Activated CD4-positive, alpha-beta T cell treated with anti-CD3 and anti-CD28 coated beads, Interleukin-2, Interleukin-6, amounts not matched to agents 100 ng/mL and 50 ng/mL, durations not matched to agents 16 hours and 8 hours (primary cell): ENCODE measurements around the gene SCART1.
"Not testable (repeated sequence)": the region's sequence is repeated elsewhere in the genome, so short reads cannot be mapped to it uniquely, and the experiment has no call there.

Experiments
- DNase-seq: peaks from one replicate; pipeline ENCODE4 v3.0.0-alpha.2; 2020

The SCART1 gene

DNA sequence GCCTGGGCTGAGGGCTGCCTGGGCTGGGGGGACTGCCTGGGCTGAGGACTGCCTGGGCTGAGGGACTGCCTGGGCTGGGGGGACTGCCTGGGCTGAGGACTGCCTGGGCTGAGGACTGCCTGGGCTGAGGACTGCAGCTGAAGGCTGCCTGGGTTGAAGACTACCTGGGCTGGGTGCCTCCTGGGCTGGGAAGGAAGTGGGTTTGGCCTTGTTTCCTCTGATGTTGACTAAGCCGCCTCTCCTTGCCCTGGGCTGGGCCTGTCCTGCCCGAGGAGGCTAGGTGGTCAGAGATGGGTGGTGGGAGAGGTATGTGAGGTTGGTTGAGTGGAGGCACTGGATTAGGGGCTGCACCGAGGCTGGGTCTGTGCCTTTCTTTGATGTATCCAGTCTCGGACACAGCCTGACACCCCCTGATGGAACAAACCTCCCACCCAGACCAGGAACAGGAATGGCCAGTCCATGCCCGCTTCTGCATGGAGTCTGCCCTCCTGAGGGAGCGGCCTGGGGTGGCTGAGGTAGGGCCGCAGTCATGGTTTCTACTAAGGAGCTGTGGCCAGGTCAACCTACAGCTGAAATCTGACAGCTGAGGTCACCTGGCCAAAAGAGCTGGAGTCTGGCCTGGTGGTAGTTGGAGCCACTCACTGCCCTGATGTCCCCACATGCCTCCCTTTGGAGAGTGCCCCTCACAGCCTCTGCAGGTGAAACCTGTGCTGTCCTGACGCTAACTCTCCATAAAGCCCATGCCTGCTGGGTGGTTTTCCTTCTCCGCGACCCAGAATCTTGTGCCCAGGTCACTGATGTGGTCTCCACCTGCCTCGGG, 22.3 kb downstream of the SCART1 start:
- DNase-seq: peak; percentile 45

DNA sequence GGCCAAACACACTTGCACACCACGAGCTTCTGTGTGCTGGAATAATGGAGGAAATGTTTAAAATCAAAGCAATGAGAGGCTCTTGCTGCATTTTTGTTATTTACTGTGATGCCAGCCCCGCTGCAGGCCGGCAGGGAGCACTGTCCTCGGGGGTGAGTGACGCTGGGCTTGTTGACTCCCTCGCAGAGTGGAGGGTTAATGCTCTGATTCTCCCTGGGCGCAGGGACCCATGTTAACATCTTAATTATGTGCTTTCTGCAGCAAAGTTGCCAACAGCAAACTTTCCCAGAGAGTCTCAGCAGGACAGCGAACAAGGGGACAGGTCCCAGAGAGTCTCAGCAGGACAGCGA, 22.9 kb downstream of the SCART1 start:
- DNase-seq: no peak

DNA sequence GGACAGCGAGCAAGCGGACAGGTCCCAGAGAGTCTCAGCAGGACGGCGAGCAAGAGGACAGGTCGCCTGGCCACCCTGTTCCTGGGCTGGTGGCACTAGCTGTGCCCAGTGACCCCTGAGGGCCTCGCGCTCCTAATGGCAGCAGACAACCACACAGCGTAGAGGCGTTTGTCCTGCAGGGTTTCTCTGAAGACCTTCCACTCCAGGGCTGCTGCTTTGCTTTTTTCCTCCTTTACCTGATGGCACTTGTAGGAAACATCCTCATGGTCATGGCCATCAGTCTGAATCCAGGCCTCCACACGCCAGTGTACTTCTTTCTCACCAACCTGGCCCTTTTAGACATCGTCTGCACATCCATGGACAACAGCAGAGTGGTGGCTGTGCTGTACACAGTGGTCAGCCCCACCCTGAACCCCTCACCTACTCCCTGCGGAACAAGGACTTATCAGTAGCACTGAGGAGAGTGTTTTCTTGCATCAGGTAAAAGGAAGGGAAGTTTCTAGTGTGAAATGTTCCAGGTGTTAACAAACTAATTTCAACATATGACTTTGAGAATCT, 27.4 kb downstream of the SCART1 start:
- no peak for DNase-seq

DNA sequence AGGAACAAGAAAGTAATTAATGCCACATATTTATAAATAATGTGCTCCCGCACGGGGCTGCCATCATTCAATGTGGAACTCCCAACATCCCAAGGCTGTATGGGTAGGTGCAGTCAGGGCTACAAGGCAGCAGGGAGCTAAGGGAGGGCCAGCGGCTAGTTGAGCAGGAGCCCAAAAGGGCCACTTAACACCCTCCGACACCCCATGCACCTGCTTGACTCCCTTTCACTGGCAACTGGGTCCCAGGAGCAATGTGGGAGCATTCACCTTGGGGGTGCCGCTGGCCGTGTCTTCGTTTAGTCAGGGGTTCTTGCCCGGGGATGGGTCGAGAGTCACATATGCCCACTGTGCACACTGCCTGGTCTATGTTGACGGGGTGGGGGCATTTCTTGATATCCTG, 27.9 kb downstream of the SCART1 start:
- no peak for DNase-seq

DNA sequence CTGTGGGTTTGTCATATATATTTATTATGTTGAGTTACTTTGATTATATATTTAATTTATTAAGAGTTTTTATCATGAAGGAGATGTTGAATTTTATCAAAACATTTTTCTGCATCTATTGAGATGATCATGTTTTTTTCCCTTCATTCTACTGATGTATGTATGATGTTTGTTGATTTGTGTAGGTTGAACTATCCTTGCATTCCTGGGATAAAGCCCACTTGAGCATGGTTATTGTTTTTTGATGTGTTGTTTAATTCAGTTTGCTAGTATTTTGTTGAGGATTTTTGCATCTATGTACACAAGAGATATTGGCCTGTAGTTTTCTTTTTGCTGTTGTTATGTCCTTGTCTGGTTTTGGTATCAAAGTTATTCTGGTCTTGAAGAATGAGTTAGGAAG, 31.1 kb downstream of the SCART1 start:
- no peak for DNase-seq

DNA sequence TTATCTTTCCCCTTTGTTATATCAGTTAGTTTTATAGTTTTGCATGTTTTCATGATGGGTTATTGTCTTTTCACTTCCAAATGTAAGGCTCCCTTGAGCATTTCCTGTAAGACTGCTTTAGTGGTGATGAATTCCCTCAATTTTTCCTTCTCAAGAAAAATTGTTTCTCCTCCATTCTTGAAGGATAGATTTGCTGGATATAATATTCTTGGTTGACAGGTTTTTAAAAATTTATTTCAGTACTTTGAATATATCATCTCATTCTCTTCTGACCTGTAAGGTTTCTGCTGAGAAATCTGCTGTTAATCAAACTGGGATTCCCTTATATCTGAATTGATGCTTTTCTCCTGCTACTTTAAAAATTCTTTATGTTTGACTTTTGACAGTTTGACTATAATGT, 33.3 kb downstream of the SCART1 start:
- no peak for DNase-seq

DNA sequence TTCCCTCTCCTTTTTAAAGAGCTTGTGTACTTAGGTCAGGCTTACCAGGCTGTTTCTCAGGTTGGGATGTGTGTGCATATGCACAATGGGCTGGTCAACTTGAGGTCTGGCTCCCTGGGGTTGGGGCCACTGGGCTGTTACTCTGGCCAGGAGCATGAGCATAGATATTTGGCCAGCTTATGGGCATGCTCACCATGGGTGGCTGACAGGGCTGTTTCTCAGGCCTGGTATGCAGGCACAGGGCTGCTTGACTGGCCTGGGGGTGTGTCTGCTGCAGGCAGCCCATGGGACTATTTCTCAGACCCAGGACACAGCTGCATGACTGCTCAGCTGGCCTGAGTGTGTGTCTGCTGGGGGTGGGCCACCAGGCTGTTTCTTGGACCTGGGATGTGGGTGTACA, 34.6 kb downstream of the SCART1 start:
- DNase-seq: no peak

DNA sequence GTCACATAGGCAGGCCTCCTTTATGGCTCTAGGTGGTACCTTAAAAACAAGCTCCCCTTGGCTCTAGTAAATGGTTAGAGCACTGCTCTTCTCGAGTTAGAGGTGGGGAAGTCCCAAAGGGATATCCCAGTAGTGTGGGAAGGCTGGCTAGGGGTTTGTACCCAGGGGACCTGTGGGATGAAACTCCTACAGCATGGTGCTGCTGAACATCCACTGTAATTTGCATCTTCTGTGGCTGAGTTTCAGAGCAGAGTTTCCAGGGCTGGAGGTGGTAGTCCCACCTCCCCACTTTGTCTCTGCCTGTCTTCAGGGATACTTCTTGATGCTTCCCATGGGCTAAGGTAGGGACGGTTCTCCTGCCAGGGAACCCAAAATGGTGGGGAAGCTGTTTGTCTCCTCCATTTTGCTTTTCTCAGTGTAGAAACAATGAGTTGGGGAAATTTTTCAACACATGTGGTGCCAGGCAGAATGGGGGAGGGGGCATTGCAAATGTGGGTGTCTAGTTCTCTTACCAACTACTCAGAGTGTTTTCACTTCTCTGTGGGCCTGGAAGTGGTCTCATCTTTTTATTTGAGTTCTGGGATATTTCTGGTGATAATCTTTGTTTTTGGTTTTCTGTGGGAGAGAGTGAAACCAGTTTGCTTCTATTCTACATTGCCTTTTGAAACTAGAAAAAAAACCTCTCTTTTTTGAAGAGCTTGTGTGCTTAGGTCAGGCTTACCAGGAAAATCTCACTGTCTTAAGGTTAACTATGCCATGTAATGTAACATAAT, 36.3 kb downstream of the SCART1 start:
- DNase-seq: no peak

DNA sequence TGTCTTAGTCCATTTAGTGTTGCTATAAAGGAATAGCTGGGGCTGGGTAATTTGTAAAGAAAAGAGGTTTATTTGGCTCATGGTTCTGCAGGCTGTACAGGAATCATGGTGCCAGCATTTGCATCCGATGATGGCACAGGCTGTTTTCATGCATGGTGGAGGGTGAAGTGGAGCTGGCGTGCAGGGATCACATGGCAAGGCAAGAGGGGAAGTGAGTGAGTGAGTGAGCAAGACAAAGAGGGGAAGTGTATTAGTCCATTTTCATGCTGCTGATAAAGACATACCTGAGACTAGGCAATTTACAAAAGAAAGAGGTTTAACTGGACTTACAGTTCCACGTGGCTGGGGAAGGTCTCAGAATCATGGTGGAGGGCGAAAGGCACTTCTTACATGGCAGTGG, 39.8 kb downstream of the SCART1 start:
- DNase-seq: not testable (repeated sequence)

DNA sequence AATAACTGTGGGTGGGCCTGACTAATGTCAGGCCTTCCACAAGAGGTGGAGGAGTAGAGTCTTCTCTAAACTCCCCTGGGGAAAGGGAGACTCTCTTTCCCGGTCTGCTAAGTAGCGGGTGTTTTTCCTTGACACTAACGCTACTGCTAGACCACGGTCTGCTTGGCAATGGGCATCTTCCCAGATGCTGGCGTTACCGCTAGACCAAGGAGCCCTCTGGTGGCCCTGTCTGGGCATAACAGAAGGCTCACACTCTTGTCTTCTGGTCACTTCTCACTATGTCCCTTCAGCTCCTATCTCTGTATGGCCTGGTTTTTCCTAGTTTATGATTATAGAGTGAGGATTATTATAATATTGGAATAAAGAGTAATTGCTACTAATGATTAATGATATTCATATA, 43.6 kb downstream of the SCART1 start:
- DNase-seq: not testable (repeated sequence)

DNA sequence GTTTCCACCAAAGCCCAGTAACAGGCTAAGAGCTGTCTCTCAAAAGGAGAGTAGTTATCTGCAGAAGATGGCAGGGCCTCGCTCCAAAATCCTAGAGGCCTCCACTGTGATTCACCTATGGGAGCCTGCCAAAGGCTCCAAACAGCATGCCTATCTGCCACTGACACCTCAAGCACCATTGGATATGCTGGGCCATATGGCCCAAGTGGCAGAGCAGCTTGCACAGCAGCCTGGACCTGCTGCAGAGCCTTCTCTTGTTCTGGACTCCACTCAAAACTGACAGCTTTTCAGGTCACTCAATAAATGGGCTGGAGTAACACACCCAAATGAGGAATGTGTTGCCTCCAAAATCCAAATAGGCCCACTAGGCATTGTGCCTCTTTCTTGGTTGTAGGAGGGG, 45.4 kb downstream of the SCART1 start:
- DNase-seq: not testable (repeated sequence)

DNA sequence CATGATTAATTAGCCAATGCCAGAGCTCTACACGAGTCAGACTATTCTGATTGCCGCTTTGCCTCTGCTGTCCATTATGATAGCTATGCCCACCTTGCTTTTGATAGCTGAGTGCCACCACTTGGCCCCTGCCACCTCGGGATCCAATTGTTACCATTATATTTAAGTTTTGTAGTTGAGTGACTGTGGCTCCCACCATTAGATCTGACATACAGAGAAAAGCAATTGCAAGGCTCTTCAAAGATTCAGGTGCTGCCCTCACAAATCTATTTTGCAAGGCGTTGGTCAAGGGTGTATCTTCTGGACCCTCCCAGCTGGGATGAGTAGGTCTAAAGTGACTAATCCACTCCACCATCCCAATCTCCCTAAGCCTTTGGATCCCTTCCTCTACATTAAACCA, 47.2 kb downstream of the SCART1 start:
- DNase-seq: not testable (repeated sequence)

DNA sequence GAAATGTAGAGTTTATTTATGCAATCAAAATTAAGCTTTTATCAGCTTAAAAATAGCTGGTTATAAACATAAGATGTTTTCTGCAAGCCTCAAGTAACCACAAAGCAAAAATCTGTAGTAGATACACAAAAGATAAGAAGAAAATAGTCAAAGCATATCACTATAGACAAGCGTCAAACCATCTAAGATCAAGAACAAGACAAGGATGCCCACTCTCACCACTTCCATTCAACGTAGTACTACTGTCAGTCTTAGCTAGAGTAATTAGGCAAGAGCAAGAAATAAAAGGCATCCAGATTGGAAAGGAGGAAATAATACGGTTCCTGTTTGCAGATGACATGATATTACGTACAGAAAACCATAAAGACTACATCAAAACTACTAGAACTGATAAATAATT, 56.0 kb downstream of the SCART1 start:
- no peak for DNase-seq

DNA sequence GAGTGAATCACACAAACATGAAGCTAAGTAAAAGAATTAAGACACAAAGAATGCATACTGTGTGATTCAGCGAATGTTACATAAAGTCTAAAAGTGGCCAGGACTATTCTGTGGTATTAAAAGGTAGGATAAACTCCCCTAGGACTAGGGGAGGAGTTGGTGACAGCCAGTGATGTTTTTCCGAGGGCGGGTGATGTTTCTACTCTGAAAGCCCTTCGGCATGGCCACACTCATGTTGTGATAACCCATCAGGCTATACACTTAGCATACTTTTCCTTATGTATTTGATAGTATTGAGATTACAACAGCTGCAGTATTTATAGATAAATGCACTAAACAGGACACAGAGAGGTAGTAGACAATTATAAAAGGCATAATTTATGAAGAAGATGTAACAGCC, 57.7 kb downstream of the SCART1 start:
- DNase-seq: no peak

DNA sequence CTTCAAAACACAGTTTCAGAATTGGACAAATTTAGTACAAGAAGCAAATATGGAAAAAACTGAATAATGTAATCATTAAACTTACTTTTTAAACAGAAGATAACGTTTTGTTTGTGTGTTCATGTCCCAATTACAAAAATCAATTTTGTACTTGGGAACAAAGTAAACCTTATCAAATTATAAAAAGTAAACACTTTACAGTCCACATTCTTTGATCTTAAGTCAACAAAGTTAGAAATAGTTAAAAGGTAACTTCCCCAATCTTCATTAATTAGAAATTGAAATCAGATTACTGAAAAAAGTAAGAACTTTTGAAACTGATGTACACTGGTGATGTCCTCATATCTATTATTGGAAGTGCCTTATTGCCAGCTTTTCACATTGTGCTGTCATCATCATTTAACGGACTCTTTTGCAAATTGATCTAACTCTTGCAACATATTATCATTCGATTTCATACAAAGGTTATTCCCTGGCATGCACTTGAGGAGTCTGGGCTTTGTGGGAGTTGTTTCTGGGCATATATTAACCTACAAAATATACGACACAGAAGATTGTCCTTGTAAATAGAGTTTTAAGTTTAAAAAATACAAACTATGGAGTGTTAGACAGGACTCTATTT, 58.3 kb downstream of the SCART1 start:
- DNase-seq: no peak

DNA sequence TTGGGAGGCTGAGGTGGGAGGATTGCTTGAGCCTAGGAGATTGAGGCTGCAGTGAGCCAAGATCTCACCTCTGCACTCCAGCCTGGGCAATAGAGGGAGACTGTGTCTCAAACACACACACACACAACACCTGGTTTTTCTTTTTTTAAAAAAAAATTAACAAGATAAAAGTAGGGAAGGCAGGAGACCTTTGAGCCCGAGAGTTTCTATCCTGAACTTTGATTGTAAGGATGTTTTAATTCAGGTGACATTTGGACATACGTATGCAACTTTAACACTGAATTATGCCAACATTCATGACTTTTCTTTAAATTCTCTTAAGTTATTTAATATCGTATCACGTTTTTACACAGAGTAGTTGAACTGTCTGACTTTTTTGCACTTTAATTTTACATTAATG, 61.7 kb downstream of the SCART1 start:
- DNase-seq: no peak

DNA sequence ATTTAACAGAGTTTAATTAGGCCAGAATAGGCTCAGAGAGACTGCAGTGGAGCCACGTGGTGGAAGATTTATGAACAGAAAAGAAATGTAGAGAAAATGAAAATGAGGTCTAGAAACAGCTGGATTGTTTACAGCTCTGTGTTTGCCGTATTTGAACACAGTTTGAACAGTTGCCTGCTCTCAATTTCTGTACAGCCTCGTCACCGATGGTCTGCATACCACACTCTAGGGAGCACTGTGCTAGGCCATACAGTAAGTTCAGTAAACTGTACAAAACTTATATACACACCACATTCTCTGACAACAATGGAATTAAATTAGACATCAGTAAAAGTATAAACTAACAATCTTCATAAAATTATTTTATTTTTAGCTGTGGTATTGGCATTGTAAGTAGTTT, 62.3 kb downstream of the SCART1 start:
- no peak for DNase-seq

DNA sequence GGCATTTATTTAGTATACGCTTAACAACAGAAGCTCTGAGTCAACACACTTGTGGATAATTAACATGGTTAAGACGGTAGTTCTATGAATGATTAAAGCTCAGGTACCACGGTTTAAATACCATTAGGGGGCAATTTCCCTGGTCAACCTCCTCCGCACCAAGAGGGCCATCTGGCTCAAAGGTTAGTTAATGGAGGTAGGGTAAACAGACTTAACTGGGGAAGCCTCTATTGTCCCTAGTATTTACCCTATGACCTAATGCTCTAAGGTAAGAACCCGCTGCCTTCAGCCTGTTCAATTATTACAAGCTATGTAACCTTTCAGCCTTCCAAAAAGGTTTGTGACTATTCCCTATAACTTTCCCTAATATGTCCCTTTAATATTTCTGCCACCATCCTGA, 64.8 kb downstream of the SCART1 start:
- not testable (repeated sequence) for DNase-seq
